Adrenal gland (tissue), 5 donors: ENCODE data around the gene SCYGR3.

Experiments used
- CTCF ChIP-seq, 6 experiments: fragments of 450-650 bp in 4 of 6; fragments of 200-600 bp in 2 of 6; sonication (generic) in 1 of 6; IDR thresholded peaks; 1 replicate in 5 of 6; 2 replicates in 1 of 6; pipeline versions ENCODE4 v1.5.1 to v1.8.0; 2016 to 2021; ENCODE audit warnings: antibody characterized with exemption in 6 of 6, mild to moderate bottlenecking in 2 of 6, moderate library complexity in 1 of 6
- POLR2A ChIP-seq, 2 donors: fragments of 450-650 bp; IDR thresholded peaks; one replicate each; pipeline ENCODE4 v1.6.1; 2017; ENCODE audit warnings: antibody characterized with exemption in 2 of 2, mild to moderate bottlenecking in 2 of 2, moderate library complexity in 1 of 2
- donor health status: DM: no; HTN: no; CAD: no.

GRCh38 chr2:227576812-227577211 is 37.8 kb downstream of the SCYGR3 start:
- TF ChIP-seq CTCF (IDR thresholded peaks at IDR 0.05), result no peak
- TF ChIP-seq POLR2A (IDR thresholded peaks at IDR 0.05), result no peak
